Measurements from ENCODE around the gene INSYN2B.

DNA sequence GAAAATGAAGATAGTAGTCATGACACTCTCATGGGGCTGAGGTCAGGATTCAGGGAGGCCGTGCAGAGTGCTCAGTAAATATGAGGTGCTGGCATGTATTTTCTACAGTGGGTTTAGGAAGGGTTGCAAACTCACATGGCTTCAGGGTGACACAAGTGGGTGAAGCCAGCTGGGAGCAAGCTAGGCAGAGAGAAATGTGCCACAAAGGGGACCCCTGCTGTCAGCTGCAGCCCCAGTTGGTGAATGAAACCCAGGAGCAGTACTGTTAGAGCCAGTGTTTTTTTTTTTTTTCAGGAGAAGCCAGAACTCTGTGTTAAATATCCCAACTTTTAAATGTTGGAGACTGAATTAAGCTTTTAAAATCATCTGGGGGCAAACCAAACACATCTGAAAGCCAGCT, 75.3 kb downstream of the INSYN2B start:
- TF ChIP-seq POLR2A (IDR thresholded peaks at IDR 0.05; ENCODE audit: control extremely low read depth in 1 of 2, low read depth in 2 of 2, low read length in 2 of 2) (no peak), RXRA (IDR thresholded peaks at IDR 0.05; ENCODE audit: insufficient read depth, low read depth, low read length) (no peak), ZNF274 (IDR thresholded peaks at IDR 0.05; ENCODE audit: borderline replicate concordance, extremely low read depth, low read length) (no peak), JUND (IDR thresholded peaks at IDR 0.05; ENCODE audit: low read length) (no peak), POLR2AphosphoS5 (IDR thresholded peaks at IDR 0.05; ENCODE audit: low read depth, low read length) (no peak), SIRT6 (IDR thresholded peaks at IDR 0.05; ENCODE audit: low read length) (no peak), EZH2 (IDR thresholded peaks at IDR 0.05; ENCODE audit: low read depth, low read length, severe bottlenecking) (no peak), BCL11A (IDR thresholded peaks at IDR 0.05; ENCODE audit: low read depth in 2 of 2, low read length in 2 of 2) (no peak), SP1 (IDR thresholded peaks at IDR 0.05; ENCODE audit: low read depth, low read length) (no peak)
- TF ChIP-seq, protein P1, sequence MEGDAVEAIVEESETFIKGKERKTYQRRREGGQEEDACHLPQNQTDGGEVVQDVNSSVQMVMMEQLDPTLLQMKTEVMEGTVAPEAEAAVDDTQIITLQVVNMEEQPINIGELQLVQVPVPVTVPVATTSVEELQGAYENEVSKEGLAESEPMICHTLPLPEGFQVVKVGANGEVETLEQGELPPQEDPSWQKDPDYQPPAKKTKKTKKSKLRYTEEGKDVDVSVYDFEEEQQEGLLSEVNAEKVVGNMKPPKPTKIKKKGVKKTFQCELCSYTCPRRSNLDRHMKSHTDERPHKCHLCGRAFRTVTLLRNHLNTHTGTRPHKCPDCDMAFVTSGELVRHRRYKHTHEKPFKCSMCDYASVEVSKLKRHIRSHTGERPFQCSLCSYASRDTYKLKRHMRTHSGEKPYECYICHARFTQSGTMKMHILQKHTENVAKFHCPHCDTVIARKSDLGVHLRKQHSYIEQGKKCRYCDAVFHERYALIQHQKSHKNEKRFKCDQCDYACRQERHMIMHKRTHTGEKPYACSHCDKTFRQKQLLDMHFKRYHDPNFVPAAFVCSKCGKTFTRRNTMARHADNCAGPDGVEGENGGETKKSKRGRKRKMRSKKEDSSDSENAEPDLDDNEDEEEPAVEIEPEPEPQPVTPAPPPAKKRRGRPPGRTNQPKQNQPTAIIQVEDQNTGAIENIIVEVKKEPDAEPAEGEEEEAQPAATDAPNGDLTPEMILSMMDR (IDR thresholded peaks at IDR 0.05; ENCODE audit: control extremely low read depth in 1 of 3, insufficient read depth in 1 of 3, low read depth in 1 of 3, low read length in 3 of 3): no peak
